ENCODE results near the gene PTS.

The PTS gene

GRCh38 chr11:112266410-112266778 lies 40.2 kb downstream of the PTS start:
- DNase-seq: no peak

DNA sequence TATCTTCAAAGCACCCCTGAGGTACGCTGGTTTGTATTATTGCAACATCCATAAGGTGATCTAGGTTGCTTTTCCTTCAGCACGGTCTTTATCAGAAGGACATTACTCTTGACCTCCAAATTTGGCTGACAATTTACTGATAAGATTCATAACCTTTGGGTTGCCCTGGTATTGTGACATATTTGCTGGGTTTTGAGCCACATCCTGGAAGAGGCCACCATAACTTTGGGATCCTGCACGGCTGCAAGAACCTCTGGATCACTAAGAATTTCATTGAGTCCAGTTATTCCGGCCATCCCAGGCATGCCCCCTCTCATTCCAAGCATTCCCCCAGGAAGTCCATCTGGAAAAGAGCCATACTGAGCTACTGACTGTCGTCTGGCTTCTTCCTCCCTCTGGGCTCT lies 41.0 kb downstream of the PTS start:
- no peak for DNase-seq

DNA sequence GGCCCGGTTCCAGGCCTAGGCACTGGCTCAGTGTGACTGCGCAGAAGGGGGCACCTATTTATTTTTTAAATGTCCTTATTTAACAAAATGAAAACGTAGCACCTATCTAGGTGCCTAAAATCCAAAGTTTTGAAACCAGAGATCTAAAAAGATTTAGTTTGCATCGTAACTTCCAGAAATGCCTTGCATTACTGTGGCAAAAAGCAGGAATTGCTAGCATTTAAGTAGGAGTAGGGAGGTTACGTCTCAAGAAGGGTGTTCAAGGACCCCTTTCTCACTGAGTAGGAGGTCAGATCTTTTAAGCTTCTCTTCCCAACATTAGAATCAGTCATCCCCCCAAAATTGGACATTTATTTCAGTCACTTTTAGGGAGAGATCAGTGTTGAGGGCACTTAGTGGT lies 42.2 kb downstream of the PTS start:
- no peak for DNase-seq

DNA sequence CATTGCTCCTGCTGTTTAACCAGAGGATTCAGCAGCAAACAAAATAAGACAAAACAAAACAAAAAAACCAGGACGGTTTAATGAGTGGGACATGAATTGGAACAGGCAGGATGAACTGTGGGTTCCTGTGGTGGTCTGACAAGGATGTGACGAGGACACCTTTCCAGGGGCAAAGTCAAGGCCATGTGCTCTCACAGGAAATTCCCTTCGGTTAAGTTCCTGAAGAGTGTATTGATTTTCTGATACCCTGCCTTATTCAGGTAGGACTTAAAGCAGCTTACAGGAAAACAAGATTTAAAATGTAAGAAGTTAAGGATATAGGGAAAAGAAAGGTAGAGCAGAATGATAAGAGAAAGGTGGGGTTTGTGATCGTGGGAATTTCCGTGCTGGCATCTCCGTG lies 42.9 kb downstream of the PTS start:
- no peak for DNase-seq

- no peak for DNase-seq
These were observed 44.4 kb downstream of the PTS start for GRCh38 chr11:112270551-112271180.

DNA sequence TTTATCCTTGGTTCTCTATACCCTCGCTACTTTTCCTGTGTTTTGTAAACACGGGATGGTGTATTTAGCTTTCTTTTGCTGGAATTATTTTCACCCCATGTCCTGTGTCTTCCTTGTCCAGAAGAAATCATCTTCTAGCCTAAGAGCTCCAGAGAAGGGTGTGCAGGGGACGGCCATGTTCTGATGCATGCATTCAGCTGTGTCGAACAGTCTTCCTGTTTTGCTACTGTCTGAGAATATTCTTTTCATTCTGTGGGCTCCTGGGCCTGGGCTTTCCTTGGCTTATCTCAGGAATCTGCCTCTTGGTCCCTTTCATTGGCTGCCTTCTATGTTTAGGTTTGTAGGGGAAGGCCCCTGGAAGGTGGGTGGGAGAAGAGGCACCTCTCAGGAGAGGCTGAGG lies 45.0 kb downstream of the PTS start:
- no peak for DNase-seq

- DNase-seq: no peak
These were observed 46.8 kb downstream of the PTS start for GRCh38 chr11:112273066-112273465.

DNA sequence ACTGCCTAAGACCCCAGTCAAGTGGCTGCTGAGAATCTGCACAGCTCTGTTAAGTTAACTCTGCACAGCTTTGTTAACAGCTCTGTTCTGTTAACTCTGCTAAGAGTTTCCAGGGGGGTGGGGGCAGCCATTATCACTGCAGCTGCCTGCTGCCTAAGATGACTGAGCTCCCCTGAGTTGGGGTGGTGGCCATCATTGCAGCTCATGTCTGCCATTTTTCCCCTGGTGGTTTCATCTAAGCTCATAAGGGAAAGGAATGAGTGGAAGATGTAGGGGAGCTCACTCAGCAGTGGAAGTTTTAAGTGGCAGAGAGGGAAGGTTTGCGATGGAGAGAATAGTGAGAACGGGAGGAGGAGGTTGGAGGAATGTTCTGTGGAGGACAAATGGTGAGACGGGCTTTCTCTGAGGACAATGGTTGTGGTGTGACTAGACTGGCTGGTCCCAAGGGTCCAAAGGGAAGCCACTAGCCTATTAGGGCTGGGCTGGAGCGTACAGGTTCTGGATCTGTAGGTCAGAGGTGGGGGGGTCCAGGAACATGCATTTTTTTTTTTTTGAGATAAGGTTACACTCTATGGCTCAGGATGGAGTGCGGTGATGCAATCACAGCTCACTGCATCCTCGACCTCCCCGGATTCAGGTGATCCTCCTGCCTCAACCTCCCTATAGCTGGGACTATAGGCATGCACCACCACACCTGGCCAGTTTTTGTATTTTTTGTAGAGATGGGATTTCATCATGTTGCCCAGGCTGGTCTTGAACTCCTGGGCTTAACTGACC lies 48.0 kb downstream of the PTS start:
- no peak for DNase-seq

- DNase-seq: no peak
These were observed 50.8 kb downstream of the PTS start for GRCh38 chr11:112277029-112277428.

GRCh38 chr11:112277941-112278340 lies 51.7 kb downstream of the PTS start:
- no peak for DNase-seq

DNA sequence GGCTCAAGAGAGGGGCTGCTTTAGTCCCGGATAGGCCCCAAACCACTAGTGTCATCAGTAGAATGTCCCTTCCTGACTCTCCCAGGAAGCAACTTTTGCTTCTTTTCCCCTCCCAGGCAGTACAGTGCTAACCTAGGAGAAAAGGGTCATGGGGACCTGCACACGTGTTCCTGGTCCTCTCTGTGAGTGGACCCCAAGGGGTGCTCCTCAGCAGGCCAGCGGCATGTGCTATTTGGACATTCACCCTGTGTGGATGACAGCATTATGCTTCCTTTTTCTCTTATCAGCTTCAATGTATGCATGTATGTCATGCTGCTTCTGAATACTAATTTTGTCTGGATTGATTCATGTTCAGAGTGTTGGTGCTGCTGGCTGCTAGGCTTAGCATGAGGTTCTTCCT lies 52.6 kb downstream of the PTS start:
- DNase-seq: no peak

DNA sequence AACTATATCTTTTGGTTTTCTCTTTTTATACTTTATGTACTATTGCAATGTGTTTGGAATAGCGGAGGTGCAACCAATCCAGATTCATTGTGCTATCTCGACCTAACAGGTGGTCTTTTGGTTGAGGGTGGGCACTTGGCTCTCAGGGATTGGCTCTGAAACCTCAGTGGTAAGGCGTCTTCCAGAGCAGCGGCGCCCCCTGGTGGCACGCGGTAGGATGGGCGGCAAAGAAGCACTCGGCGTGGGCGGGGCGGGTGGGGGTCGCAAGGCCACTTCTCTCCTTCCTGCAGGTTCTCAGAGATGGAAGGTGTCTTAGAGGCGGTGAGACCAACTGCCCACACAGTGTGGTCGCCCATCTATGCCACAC lies 53.7 kb downstream of the PTS start:
- peak; percentile 64 to 79 (median 70) for DNase-seq

- DNase-seq: peak; percentile 76 to 93 (median 86)
These were observed 54.3 kb downstream of the PTS start for GRCh38 chr11:112280268-112281126.

DNA sequence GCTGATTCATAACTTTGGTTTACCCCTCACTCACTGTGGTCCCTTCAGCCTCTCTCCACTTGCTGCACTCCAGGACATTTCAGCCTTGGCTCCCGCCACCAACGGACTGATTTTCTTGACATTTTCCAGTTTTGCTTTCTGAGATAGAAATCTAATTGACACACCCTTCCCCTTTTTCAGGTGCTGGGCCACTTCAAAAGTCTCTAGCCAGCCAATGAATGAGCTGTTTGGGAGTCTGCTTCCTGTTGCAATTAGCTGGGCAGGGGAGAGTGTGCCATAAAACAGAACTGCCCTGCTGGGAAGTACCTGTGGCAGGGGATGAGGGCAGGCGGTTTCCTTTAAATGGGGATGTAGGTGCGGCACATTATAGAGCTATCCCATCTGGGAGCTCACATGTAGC lies 55.5 kb downstream of the PTS start:
- DNase-seq: peak in 1 of 3 experiments; percentile 24

Measured in NCI-H1417 (cell line).